K562 (cell line): ENCODE data around the gene CDH8. TPM values are rescaled to one million over a fixed set of nuclear protein-coding genes. Genes with fewer than 3 reads are reported as not detected.

Experiments
- ATAC-seq: fragments of 200-7000 bp; cut with Tn5 transposase; 3 replicates; pipeline ENCODE4 v1.9.1; 2020; ENCODE audit warnings: moderate library complexity
- BruUV-seq: library from RNA; stranded (reverse); fragments of 400-500 nt; replicated peaks from 2 replicates; lab custom pipeline; 2021; lab: Mats Ljungman, UMichigan
- CTCF ChIA-PET: fragments of 300-600 bp; formaldehyde crosslinking; extraction: SDS; loops from one replicate; lab custom pipeline; 2021; ENCODE audit warnings: low intra/inter-chr PET ratio; lab: Yijun Ruan, JAX
- POLR2A ChIA-PET: fragments of 300-600, 350-650 bp; sonication (Branson Sonifier 250); formaldehyde crosslinking; extraction: SDS; loops from one replicate; lab custom pipeline; 2021; ENCODE audit warnings: antibody characterized with exemption, inconsistent platforms; lab: Yijun Ruan, JAX
- DNase-seq, 4 experiments: peaks; one replicate each; pipeline versions ENCODE4 v3.0.0 to v3.0.0-alpha.2; 2011 to 2018; ENCODE audit warnings: low spot score in 3 of 4, mixed read lengths in 3 of 4; ENCODE audit errors: extremely low read depth in 1 of 4
- FAIRE-seq: peaks from 2 replicates; lab custom pipeline; 2011; peaks lifted over from hg19 to GRCh38; lab: Jason Lieb, UNC
- H2AFZ ChIP-seq: 2 replicates; pipeline ENCODE4 v1.6.0; 2011; ENCODE audit warnings: low read depth, low read length, control low read depth, inconsistent platforms
- H3K27ac ChIP-seq: fragments of 200-600 bp; 3 replicates; pipeline ENCODE4 v1.8.0; 2011; ENCODE audit warnings: low read depth, mild to moderate bottlenecking, control low read depth, inconsistent platforms, low read length, moderate library complexity, mixed read lengths; ENCODE audit errors: extremely low read depth
- H3K27me3 ChIP-seq, 2 experiments: fragments of 300-600 bp in 1 of 2; 2 replicates in 1 of 2; 3 replicates in 1 of 2; pipeline versions ENCODE4 v1.6.0 to v1.8.0; 2011; ENCODE audit warnings: inconsistent platforms in 2 of 2, low read length in 2 of 2, mild to moderate bottlenecking in 1 of 2, mixed read lengths in 1 of 2, moderate library complexity in 1 of 2; ENCODE audit not compliant: control insufficient read depth in 2 of 2, insufficient read depth in 2 of 2
- H3K36me3 ChIP-seq: fragments of 300-600 bp; 3 replicates; pipeline ENCODE4 v1.8.0; 2011; ENCODE audit warnings: mild to moderate bottlenecking, low read length, inconsistent platforms; ENCODE audit not compliant: control insufficient read depth, insufficient read depth
- H3K4me1 ChIP-seq, 2 experiments: fragments of 200-600 bp in 1 of 2; replicated peaks in 1 of 2; 2 replicates in 1 of 2; 3 replicates in 1 of 2; pipeline versions ENCODE4 v1.5.1 to v1.8.0; 2011; ENCODE audit warnings: inconsistent platforms in 2 of 2, low read length in 2 of 2, mild to moderate bottlenecking in 1 of 2, mixed read lengths in 1 of 2, moderate library complexity in 1 of 2; ENCODE audit not compliant: control insufficient read depth in 2 of 2, insufficient read depth in 2 of 2
- H3K4me2 ChIP-seq: 2 replicates; pipeline ENCODE4 v1.6.1; 2011; ENCODE audit warnings: low read length, control low read depth, inconsistent platforms, mixed read lengths; ENCODE audit not compliant: insufficient read depth
- H3K4me3 ChIP-seq: fragments of 200-600 bp; sonication (generic), shearing (Covaris generic); 2 replicates; pipeline ENCODE4 v1.5.1; 2016; ENCODE audit warnings: control low read depth, inconsistent platforms
- H3K79me2 ChIP-seq: fragments of 200-600 bp; 3 replicates; pipeline ENCODE4 v1.8.0; 2011; ENCODE audit warnings: low read length, inconsistent platforms; ENCODE audit not compliant: control insufficient read depth, insufficient read depth
- H3K9ac ChIP-seq, 2 experiments: 2 replicates each; pipeline versions ENCODE4 v1.6.0 to v1.6.1; 2011; ENCODE audit warnings: low read depth in 2 of 2, low read length in 2 of 2, control low read depth in 1 of 2, inconsistent platforms in 1 of 2, mild to moderate bottlenecking in 1 of 2, mixed read lengths in 1 of 2; ENCODE audit not compliant: insufficient read depth in 1 of 2
- H3K9me1 ChIP-seq: one replicate; pipeline ENCODE4 v1.6.0; 2011; ENCODE audit warnings: inconsistent platforms, mild to moderate bottlenecking, low read length, moderate library complexity; ENCODE audit not compliant: control insufficient read depth, insufficient read depth
- H3K9me3 ChIP-seq: replicated peaks from 2 replicates; pipeline ENCODE4 v1.5.1; 2011; ENCODE audit warnings: low read depth, low read length, inconsistent platforms; ENCODE audit not compliant: control insufficient read depth, insufficient read depth
- H4K20me1 ChIP-seq: replicated peaks from 2 replicates; pipeline ENCODE4 v1.6.1; 2011; ENCODE audit warnings: low read length, inconsistent platforms, mixed read lengths; ENCODE audit not compliant: control insufficient read depth, insufficient read depth
- BRCA1 ChIP-seq, 2 experiments: fragments of 450-650 bp in 1 of 2; sonication (generic) in 1 of 2; formaldehyde crosslinking in 1 of 2; IDR thresholded peaks; 2 replicates each; pipeline versions ENCODE4 v1.5.0 to v1.6.1; 2017 to 2020; ENCODE audit warnings: mild to moderate bottlenecking in 1 of 2, missing genetic modification reagents in 1 of 2
- HBP1 ChIP-seq: fragments of 450-650 bp; formaldehyde crosslinking; IDR thresholded peaks from 2 replicates; pipeline ENCODE4 v1.4.0; 2022; ENCODE audit warnings: missing genetic modification characterization
- HIVEP1 ChIP-seq: fragments of 250-450 bp; sonication (Bioruptor Pico); IDR thresholded peaks from 2 replicates; pipeline ENCODE4 v1.4.0; 2020; ENCODE audit warnings: mild to moderate bottlenecking
- JUNB ChIP-seq: fragments of 450-650 bp; formaldehyde crosslinking; conservative IDR thresholded peaks from 2 replicates; pipeline ENCODE4 v1.4.0; 2020; ENCODE audit warnings: mild to moderate bottlenecking
- NFIX ChIP-seq: fragments of 250-450 bp; sonication (Bioruptor Pico); IDR thresholded peaks from 2 replicates; pipeline ENCODE4 v1.4.0; 2020; ENCODE audit warnings: low read depth, mild to moderate bottlenecking, moderate library complexity
- RERE ChIP-seq: sonication (generic); formaldehyde crosslinking; IDR thresholded peaks from 2 replicates; pipeline ENCODE4 v1.8.0; 2023; ENCODE audit warnings: missing genetic modification reagents, mild to moderate bottlenecking, borderline replicate concordance
- SAFB ChIP-seq: fragments of 200-400 bp; formaldehyde crosslinking; IDR thresholded peaks from 2 replicates; pipeline ENCODE4 v1.6.1; 2017; ENCODE audit warnings: low read depth, low read length, borderline replicate concordance
- SIN3A ChIP-seq, 2 experiments: fragments of 150-350 bp in 1 of 2; IDR thresholded peaks; 2 replicates each; pipeline ENCODE4 v1.6.1; 2011 to 2016; ENCODE audit warnings: borderline replicate concordance in 2 of 2, low read depth in 2 of 2, low read length in 2 of 2, mild to moderate bottlenecking in 2 of 2, moderate library complexity in 2 of 2; ENCODE audit not compliant: control insufficient read depth in 1 of 2
- TEAD1 ChIP-seq, 2 experiments: fragments of 450-650 bp in 1 of 2; sonication (generic) in 1 of 2; formaldehyde crosslinking; IDR thresholded peaks; 2 replicates each; pipeline versions ENCODE4 v1.4.0 to v1.8.0; 2020 to 2022; ENCODE audit warnings: mild to moderate bottlenecking in 2 of 2, missing genetic modification reagents in 1 of 2
- ZNF197 ChIP-seq: fragments of 200-800 bp; sonication (Bioruptor generic); IDR thresholded peaks from 2 replicates; pipeline ENCODE4 v1.6.1; 2016; ENCODE audit warnings: low read depth, missing genetic modification characterization, missing compliant biosample characterization
- ZNF311 ChIP-seq: fragments of 250-450 bp; sonication (Bioruptor Pico); IDR thresholded peaks from 2 replicates; pipeline ENCODE4 v1.4.0; 2020; ENCODE audit warnings: mild to moderate bottlenecking, moderate library complexity
- WGBS: fragments of 100-300 bp; shearing (Covaris generic); methylation state at CpG from one replicate; pipeline ENCODE4 v1.1.6; 2016; ENCODE audit warnings: low coverage, mixed read lengths; ENCODE audit not compliant: insufficient coverage; ENCODE audit errors: missing lambda C conversion rate; 5-methylcytosine and 5-hydroxymethylcytosine counted together
- in situ Hi-C: fragments of 300-500 bp; cut with MboI; formaldehyde crosslinking; loops from 4 replicates; pipeline ENCODE4 v1.15.0; 2018; ENCODE audit warnings: inconsistent platforms, mixed read lengths
- intact Hi-C: fragments of 100-400 bp; cut with micrococcal nuclease; formaldehyde crosslinking; loops from 2 replicates; pipeline ENCODE4 v1.14.2; 2022
- polyA plus RNA-seq, 8 experiments: library from polyadenylated mRNA; depleted of rRNA in 4 of 8; stranded (reverse) in 5 of 8; unstranded in 3 of 8; fragments of >200 nt; fragmentation: Nextera tagmentation in 2 of 8; fragmentation: Illumina TruSeq in 1 of 8; extraction: Ambion mirVana in 2 of 8; extraction: Trizol in 1 of 8; gene quantifications; 2 replicates each; pipeline versions ENCODE4 v1.2.1 to v1.2.3, GENCODE V29; 2011 to 2014; ENCODE audit warnings: inconsistent platforms in 1 of 8, missing spikeins in 1 of 8
- total RNA-seq, 7 experiments: library from RNA; depleted of rRNA in 6 of 7; stranded (reverse); fragments of >200 nt in 6 of 7; fragmentation: Illumina TruSeq in 2 of 7; extraction: Trizol in 2 of 7; gene quantifications; 2 replicates each; pipeline versions ENCODE4 v1.2.1 to v1.2.3, GENCODE V29; 2011 to 2021; ENCODE audit warnings: low replicate concordance in 1 of 7

Gene CDH8
- total and polyA plus RNA-seq, 9 of the 15 experiments (the other 6 are each of a cell fraction or from before 2014, with no cell fraction given), result 0.22 to 1.4 (median 0.42) TPM; not detected in 4

- BruUV-seq, result no TSS peak
- POLR2A ChIA-PET, result no interaction called here
- TF ChIP-seq SAFB (no peak), BRCA1 (IDR thresholded peaks at IDR 0.05) (no peak), BRCA1 (CRISPR knock-in tag; IDR thresholded peaks at IDR 0.05) (no peak), ZNF197 (CRISPR knock-in tag) (no peak), TEAD1 (CRISPR knock-in tag; IDR thresholded peaks at IDR 0.05) (no peak), ZNF311 (CRISPR knock-in tag) (no peak), JUNB (CRISPR knock-in tag) (no peak), HIVEP1 (no peak), SIN3A (IDR thresholded peaks at IDR 0.05; ENCODE audit: borderline replicate concordance in 2 of 2, control insufficient read depth in 1 of 2, low read depth in 2 of 2, low read length in 2 of 2) (no peak), HBP1 (CRISPR knock-in tag) (no peak), RERE (CRISPR knock-in tag) (no peak), NFIX (CRISPR knock-in tag) (no peak)
These were observed 106.5 kb downstream of the CDH8 start for GRCh38 chr16:61929776-61930175.

More at GRCh38 chr16:61929776-61930175, 106.5 kb downstream of the CDH8 start:
- H3K9ac ChIP-seq, result no peak overlapping the region
- in situ Hi-C loops, result no loop called here
- H3K27me3 ChIP-seq, result no peaks in the 10 kb centered on the region
- CTCF ChIA-PET, result no interaction called here
- H3K4me1 ChIP-seq, result no peaks in the 10 kb centered on the region
- WGBS, result 0% methylated on average over 1 of the region's 1 CpG
- H3K9me3 ChIP-seq, result no peaks in the 10 kb centered on the region; the same call in 1 of the 2 replicates
- DNase-seq (no peak), FAIRE-seq (no peak), ATAC-seq (no peak)
- H3K9me1 ChIP-seq, result no peaks in the 10 kb centered on the region
- no peak overlapping the region for H3K27ac ChIP-seq
- no peak overlapping the region for H3K4me3 ChIP-seq
- no peak overlapping the region for H3K4me2 ChIP-seq
- H4K20me1 ChIP-seq, result no peaks in the 10 kb centered on the region
- H3K36me3 ChIP-seq, result no peaks in the 10 kb centered on the region
- no peak overlapping the region for H2AFZ ChIP-seq
- H3K79me2 ChIP-seq, result no peaks in the 10 kb centered on the region
- intact Hi-C loops, result no loop called here
